GM18870 (cell line): Measurements from ENCODE around the gene COQ7.

ENCODE experiments used
- ATAC-seq: cut with Tn5 transposase; IDR thresholded peaks from one replicate; pipeline ENCODE4 v1.9.1; 2021; ENCODE audit warnings: moderate library complexity; ENCODE audit not compliant: unreplicated experiment

COQ7 gene

DNA sequence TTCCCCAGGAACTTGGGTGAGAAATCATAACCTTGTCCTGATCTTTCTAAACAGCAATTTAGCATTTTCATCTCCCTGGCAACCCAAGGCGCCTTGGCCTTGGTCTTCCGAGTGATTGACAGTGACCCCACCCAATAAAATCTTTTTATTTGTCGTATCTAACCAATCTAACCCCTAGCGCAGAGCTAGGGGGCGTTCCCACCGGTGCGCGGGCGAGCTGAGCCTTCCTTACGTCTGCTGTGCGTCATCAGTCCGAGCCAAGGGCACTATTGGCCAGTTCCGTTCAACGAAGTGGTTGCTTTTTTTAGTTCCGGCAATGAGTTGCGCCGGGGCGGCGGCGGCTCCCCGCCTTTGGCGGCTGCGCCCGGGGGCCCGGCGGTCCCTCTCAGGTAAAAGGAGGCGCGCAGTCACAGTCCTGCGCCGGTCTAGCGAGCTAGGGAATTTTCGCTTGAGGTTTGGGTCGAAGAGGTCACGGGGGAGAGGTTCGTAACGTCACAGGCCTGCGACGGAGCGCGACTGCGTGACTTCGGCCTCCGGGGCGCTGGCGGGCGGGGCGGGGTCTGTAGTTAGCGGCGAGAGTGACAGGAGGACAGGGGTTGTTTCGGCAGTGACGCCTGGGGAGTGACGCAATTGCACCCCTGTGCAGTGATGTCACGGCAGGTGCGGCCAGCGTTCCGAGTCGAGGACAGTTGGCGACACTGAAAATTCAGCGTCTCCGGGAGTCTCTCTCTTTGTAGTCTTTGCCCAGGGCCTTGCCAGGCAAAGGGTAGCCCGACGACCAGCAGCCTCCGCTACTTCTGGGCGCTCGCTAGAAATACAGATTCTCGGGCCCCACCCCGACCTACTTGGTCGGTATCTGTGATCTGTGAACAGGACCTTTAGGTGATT is at the start of gene COQ7:
TSS of gene COQ7 (plus strand) at position 266 of the 888 bp plus-strand sequence. CDS start at position 317, 51 bp downstream.
- ATAC-seq = peak; percentile 93

DNA sequence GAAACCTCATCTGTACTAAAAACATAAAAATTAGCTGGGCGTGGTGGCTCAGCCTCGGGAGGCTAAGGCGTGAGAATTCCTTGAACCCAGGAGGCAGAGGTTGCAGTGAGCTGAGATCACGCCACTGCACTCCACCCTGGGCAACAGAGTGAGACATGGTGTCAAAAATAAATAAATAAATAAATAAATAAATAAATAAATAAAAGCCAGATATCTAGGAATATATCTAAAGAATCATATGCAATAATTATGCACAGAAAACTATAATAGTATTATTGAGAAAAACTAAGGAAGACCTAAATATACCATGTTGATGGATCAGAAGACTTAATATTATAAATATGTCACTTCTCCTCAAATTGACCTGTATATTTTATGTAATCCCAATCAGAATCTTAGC is 46.7 kb upstream of the COQ7 start:
- no peak for ATAC-seq

DNA sequence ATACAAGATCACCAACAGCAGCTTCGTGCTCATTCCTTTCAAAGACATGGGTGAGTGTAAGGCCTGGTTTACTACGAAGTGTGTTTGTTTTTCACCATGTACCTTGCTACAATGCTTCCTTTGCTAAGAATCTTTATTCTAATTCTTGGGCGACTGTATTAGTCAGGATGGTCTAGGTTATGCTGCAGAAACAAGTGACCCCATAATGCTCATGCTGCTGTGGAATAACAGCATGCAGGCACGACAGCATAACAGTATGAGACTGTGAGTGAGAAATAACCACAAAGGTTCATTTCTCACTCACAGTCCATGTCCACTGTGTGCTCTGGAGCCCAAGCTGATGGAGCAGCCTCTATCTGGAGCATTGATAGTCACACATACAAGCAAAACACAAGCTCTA is 45.7 kb upstream of the COQ7 start:
- no peak for ATAC-seq

DNA sequence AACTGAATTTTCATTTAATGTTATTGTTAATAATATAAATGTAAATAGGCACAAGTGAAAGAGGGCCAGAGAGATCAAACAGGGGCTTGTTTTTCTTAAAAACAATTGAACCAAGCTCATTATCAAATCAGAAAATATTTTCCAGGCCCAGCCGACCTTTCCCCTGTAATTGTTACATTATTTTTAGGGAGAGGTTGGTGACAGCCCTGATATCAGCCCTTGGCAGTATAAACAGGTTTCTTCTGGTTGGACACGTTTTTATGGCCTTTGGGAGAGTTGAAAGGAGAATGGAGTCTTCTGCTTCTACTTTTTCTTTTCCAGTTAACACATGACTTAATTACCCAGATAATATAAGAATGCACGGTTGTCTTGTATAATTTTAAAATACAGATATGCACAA is 40.0 kb upstream of the COQ7 start:
- ATAC-seq = no peak

DNA sequence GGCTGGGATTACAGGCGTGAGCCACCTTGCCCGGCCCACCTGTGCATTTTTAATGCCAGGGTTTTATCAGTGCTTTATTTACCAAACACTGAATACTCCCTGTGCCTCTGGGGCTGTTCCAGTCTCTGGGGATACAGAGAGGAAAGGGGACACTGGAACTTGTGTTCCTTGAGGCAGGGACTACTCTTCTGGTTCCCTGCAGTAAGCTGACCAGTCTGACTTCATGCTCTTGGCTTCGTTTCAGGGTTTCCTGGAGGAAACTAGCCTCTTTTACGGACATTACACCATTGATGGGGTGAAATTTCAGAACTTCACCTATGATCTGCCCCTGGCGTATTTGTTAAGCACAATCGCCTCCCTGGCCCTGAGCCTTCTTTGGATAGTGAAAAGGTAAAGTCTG is 37.4 kb upstream of the COQ7 start:
- no peak for ATAC-seq

DNA sequence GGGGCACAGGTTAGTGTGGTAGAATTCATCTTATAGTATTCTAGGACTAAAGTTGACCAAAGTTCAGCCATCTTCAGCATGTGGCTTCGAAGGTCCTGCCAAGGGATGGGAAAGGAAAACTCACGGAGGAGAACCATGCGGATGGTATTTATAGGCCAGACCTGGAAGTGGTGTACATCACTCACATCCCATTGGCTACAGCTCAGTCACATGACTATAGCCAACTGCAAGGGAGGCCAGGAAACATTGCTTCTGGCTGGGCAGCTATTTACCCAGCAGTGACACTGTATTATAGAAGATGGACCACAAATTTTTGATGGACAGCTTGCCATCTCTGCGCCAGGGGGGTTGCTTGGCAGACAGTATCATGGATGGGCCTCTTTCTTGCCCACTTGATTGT is 35.7 kb upstream of the COQ7 start:
- ATAC-seq = no peak

DNA sequence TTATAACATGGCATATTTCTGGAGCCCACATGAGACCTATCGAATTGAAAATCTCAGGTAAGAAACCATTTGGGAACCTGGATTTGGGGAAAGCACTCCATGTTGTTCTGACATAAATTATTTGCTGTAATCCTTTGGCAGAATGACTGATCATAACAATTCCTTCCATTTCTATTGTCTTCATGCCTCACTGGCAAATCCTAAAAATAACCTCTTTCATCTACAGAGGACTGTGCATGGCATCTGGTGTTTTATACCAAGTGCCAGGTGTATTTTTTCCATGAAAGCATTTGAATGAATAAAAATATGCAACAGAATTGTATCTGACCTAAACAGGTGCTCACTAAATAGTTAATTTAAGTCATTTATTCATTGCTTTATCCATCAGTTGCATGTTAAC is 33.7 kb upstream of the COQ7 start:
- ATAC-seq = no peak

DNA sequence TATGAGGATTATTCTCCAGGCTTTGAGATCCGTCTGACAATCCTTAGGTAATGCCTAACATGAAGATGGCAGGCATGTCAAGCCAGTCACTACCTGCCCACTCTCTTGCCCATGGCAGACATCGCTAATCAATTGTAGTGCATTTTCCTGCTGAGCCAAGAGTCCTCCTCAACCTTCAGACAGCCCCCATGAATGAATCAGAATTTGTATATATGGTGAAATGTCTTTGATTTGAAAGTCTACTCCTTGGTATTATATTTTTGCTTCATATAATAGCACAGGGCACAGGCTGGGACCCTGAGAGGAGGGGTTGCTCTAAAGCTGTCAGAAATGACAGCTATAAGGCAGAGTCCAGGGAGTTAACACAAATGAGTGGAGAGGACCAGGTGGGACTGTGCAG is 27.0 kb upstream of the COQ7 start:
- ATAC-seq = no peak

DNA sequence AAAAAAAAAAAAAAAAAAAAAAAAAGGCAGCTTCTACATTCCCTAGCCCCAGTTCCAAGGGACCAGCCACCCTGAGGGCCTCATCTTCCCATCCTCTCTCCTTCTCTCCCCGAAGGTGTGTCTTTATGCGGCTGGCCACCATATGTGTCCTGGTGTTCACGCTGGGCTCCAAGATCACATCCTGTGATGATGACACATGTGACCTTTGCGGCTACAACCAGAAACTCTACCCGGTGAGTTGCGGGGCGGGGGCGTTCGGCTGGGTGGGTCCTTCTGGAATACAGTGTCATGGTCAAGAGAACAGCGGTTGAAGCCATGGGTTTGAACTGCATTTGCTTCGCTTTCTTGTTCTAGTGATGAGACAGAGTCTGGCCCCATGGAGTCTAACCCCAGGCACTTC is 22.6 kb upstream of the COQ7 start:
- no peak for ATAC-seq

DNA sequence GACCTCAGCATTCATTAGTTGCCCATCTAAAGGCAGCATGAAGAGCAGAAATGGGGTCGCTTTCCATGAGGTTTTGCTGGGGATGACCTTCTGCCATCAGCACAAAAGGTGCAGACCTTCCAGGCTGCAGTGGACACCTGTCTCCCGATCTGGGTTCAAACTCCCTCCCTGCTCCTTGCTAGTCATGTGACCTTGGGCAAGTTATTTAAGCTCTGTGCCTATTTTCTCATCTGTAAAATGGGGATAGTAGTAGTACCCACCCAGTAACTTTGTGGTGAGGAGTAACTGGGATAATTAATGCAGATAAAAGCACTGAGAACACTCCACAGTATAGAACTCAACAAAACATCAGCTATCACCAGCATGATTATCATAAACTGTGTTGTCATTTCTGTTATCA is 21.4 kb upstream of the COQ7 start:
- no peak for ATAC-seq

DNA sequence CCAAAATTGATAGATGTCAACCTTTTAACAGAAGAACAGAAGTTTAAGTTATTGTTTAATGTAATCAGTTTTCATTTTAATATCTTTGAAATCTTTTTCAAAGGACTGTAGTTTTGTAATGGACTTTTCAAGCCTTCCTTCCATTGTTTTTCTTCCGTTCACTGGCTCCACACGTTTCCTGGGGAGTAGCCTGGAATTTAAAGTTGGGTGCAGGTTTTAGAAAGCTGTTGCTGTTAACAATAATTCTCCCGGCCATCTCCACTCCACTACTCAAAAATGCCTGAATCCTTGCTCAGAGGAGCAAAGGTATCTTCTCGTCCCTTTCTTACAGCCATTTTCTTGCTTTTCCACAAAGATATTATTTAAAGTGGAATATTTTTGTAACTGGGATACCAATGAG is 4.7 kb upstream of the COQ7 start:
- ATAC-seq = no peak

DNA sequence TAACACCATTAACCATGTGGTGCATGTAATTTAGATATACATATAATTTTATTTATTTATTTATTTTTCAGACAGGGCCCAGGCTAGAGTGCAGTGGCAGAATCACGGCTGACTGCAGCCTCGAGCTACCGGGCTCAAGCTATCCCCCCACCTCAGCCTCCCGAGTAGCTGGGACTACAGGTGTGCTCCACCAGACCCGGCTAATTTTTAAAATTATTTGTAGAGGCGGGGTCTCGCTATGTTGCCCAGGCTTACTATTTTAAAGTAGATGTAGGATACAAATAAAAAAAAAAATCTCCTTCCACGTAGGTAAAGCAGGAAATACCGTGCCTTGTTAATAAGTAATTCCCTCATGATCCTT is 446 bp upstream of the COQ7 start:
- no peak for ATAC-seq

DNA sequence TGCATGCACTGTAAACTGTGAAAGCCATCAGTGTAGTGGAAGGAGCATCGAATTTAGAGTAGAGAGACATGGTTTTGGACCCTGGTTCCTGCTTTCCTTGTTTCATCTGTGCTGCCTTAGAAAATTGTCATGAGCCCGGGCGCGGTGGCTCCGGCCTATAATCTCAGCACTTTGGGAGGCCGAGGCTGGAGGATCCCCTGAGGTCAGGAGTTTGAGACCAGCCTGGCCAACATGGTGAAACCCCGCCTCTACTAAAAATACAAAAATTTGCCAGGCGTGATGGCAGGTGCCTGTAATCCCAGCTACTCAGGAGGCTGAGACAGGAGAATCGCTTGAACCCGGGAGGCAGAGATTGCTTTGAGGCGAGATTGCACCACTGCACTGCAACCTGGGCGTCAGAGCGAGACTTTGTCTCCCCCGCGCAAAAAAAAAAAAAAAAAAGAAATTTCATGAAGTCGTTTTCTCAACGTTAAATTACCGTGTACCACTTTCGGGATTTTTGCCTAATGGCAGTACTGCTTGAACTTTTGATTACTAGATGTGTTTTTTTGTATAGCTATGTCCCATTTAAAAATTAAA is 912 bp downstream of the COQ7 start:
- ATAC-seq = no peak

DNA sequence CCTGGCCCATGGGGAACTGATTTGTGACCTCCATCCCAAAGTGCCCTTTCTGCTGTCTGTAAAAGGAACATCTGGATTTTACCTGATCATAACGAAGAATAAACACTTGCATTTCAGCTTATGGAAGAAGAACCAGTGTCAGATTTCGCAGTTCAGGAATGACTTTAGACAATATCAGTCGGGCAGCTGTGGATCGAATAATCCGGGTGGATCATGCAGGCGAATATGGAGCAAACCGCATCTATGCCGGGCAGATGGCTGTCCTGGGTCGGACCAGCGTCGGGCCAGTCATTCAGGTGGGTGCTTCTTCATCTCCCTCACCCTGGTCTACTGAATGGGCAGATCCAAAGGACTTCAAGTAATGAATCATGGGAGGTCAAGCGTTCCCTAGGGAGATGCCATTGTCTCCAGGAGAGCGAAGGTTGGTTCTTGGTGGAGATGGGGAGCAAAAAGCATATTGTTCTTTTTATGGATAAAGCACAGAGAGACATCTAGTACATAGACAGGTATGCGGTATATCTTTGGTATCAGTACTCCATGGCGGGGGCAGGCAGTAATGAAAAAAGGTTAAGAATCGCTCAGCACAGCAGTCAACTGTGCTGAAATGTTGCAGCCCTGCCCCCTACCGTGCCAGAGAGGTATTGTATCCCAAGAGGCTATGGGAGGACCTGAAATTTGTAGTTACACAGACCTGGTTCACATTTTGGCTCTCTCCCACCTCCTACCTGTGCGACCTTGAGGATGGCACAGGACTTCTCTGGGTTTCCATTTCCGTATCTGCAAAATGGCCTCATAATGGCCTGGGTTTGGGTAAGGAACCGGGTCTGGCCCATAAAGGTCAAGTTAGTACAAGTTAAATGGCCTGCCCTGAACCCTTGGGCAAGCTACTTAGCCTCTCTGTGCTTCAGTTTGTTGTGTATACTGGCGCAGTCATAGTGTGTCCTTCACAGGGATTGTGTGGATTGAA is 4.7 kb downstream of the COQ7 start:
- no peak for ATAC-seq

DNA sequence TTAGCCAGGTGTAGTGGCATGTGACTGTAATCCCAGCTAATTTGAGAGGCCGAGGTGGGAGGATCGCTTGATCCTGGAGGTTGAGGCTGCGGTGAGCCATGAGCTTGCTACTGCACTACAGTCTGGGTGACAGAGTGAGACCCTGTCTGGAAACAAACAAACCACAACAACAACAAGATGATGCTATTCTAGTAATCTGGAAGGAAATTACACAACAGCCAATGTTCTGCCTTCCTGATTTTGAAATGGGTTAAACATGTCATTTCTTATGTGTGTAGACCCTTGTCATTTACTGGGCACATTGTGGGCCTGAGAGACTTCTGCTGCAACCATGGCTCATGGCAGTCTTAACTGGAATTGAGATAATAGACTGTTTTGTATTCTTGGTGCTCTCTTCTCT is 5.9 kb downstream of the COQ7 start:
- no peak for ATAC-seq

DNA sequence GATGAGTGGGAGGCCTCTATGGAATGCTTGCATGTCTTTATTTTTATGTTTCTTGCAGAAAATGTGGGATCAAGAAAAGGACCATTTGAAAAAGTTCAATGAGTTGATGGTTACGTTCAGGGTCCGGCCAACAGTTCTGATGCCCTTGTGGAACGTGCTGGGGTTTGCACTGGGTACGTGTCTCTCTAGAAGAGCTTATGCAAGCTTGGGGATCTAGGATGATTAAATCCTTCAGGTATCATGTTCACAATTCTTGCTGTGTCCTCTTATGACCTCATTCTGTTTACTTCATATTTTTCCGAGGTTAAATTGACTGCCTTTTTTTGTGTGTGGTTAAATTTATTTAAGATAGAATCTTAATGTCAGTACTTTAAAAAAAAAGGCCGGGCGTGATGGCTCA is 6.4 kb downstream of the COQ7 start:
- ATAC-seq = no peak

DNA sequence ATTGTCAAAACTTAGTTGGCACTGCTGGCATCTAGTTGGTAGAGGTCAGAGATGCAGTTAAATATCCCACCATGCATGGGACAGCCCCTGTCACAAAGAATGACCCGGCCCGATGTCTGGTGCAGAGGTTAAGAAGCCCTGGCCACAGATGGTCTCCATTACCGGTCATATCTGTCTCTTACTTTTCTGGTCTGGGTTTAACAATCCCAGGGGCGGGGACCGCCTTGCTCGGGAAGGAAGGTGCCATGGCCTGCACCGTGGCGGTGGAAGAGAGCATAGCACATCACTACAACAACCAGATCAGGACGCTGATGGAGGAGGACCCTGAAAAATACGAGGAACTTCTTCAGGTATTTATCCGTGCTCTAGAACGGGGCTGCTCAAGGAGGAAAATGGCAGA is 8.1 kb downstream of the COQ7 start:
- ATAC-seq = no peak

DNA sequence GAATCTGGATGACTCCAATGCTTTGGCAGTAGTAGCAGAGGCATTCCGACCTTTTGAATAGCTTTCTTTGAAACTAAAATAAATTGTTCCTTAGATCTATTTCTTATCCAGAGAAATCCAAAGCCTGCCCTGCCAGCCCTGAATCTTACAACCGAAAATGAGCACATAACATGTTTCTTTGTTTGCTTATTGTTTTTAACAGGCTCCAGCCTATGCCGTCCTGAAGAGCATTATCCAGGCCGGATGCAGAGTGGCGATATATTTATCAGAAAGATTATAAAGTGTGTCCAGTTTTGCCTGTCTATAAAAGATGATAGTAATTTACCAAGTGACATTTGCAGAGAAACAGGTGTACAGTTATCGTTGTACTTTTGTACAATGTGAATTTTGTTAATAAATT is 10.5 kb downstream of the COQ7 start:
- ATAC-seq = no peak

DNA sequence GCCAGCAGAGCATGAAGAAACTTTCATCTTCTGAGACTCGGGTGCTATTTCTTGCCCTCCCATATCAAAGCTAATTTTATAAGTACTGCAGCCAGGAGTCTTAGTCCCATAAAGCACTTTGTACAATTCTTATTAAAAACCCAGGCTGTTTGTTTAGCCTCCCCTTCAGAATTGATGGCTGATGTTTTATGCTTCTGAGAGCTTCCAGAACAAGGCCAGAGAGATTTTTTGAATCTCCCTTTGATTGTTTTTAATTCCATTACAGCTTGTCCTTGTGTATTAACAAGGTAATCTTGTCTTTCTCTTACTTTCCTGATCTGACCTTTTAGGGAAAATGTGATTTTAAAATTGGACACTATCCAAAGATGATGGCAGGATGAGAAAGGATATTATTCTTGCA is 16.3 kb downstream of the COQ7 start:
- no peak for ATAC-seq

DNA sequence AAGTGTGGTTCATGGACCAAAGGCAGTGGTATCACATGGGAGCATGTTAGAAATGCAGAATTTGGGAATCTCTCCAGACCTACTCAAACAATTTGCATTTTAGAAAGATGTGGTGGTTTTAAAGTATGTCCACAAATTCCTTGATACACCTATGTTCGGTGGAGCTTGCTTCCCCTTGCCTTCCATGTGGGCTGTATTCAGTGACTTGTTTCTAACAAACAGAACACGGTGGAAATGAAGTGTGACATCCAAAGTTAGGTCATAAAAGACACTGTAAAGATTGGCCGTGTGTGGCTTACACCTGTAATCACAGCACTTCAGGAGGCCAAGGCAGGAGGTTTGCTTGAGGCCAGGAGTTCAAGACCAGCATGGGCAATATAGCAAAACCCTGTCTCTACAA is 16.7 kb downstream of the COQ7 start:
- no peak for ATAC-seq

DNA sequence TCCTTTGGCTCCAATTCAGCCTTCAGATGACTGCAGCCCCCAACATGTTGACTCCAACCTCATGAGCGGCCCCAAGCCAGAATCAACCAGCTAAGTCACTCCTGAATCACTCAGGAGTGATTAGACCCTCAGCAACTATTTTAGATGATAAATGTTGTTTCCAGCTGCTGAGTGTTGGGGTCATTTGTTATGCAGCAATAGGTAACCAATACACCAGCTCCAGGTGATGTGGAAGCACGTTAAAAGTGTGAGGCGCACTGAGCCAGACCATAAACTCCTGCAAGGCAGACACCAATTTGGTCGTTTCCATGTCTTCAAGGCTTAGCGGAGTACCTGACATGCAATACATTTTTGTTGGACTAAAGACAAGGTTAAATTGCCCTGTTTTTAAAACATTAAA is 17.5 kb downstream of the COQ7 start:
- no peak for ATAC-seq
